ENCODE results near the gene CLDN34. TPM values are rescaled to one million over a fixed set of nuclear protein-coding genes. Genes with fewer than 3 reads are reported as not detected.

CLDN34 gene
- polyA plus RNA-seq, 1 of the 3 experiments (the other 2 are of a cell fraction), result not detected

- Histone ChIP-seq H3K36me3 (replicated peaks in 1 of 2; ENCODE audit: control insufficient read depth in 1 of 2, insufficient read depth in 2 of 2, low read length in 1 of 2) (no peaks in the 10 kb centered on the region), H3K4me1 (ENCODE audit: control insufficient read depth in 1 of 2, insufficient read depth in 2 of 2, low read depth in 1 of 2, low read length in 1 of 2) (no peaks in the 10 kb centered on the region), H3K27ac (ENCODE audit: low read depth in 2 of 2, low read length in 1 of 2) (no peak overlapping the region), H3K4me2 (no peak overlapping the region), H3K4me3 (ENCODE audit: low read depth in 2 of 2, low read length in 1 of 2) (no peak overlapping the region), H3K9ac (no peak overlapping the region), H4K20me1 (ENCODE audit: insufficient read depth) (no peaks in the 10 kb centered on the region), H2AFZ (ENCODE audit: low read depth) (no peak overlapping the region), H3K9me3 (no peaks in the 10 kb centered on the region), H3K9me2 (no peaks in the 10 kb centered on the region), H3F3A (replicated peaks; ENCODE audit: insufficient read depth) (no peaks in the 10 kb centered on the region), H3K79me2 (ENCODE audit: insufficient read depth) (no peaks in the 10 kb centered on the region), H3K27me3 (ENCODE audit: insufficient read depth) (no peaks in the 10 kb centered on the region; the same call in 1 of the 2 replicates)
- ChIA-PET CTCF (interaction anchor here (1.7 kb wide), 1 partner anchor 122 kb away, joined by 7 read pairs; no protein-coding TSS in a partner anchor), POLR2A (no interaction called here)
- DNase-seq, result no peak
- TF ChIP-seq YY1 (IDR thresholded peaks at IDR 0.05; ENCODE audit: low read depth) (no peak), FOXJ3 (CRISPR knock-in tag; IDR thresholded peaks at IDR 0.05) (no peak)
- WGBS (ENCODE audit: low lambda C conversion rate), result 35% methylated on average over 8 of the region's 8 CpGs
These were observed 30.4 kb downstream of the CLDN34 start for GRCh38 chrX:9997524-9997923.

- Histone ChIP-seq H3K9me3 (no peaks in the 10 kb centered on the region), H3K4me1 (ENCODE audit: control insufficient read depth in 1 of 2, insufficient read depth in 2 of 2, low read depth in 1 of 2, low read length in 1 of 2) (no peaks in the 10 kb centered on the region; a peak in 1 of 4 replicates), H3K4me2 (no peak overlapping the region), H3F3A (replicated peaks; ENCODE audit: insufficient read depth) (peaks cover 8% of the 10 kb centered on the region), H3K79me2 (ENCODE audit: insufficient read depth) (no peaks in the 10 kb centered on the region), H4K20me1 (ENCODE audit: insufficient read depth) (no peaks in the 10 kb centered on the region), H3K9me2 (no peaks in the 10 kb centered on the region), H3K27me3 (ENCODE audit: insufficient read depth) (no peaks in the 10 kb centered on the region), H3K9ac (no peak overlapping the region), H2AFZ (ENCODE audit: low read depth) (no peak overlapping the region), H3K4me3 (ENCODE audit: low read depth in 2 of 2, low read length in 1 of 2) (no peak overlapping the region), H3K36me3 (replicated peaks in 1 of 2; ENCODE audit: control insufficient read depth in 1 of 2, insufficient read depth in 2 of 2, low read length in 1 of 2) (no peaks in the 10 kb centered on the region), H3K27ac (ENCODE audit: low read depth in 2 of 2, low read length in 1 of 2) (no peak overlapping the region)
- WGBS (ENCODE audit: low lambda C conversion rate), result 21% methylated on average over 3 of the region's 3 CpGs
- ChIA-PET CTCF (interaction anchor here (0.8 to 1.1 kb wide), 2 partner anchors 10 to 118 kb away, joined by 3 to 4 read pairs; no protein-coding TSS in a partner anchor), POLR2A (no interaction called here)
- no peak for DNase-seq
- TF ChIP-seq, protein P1, sequence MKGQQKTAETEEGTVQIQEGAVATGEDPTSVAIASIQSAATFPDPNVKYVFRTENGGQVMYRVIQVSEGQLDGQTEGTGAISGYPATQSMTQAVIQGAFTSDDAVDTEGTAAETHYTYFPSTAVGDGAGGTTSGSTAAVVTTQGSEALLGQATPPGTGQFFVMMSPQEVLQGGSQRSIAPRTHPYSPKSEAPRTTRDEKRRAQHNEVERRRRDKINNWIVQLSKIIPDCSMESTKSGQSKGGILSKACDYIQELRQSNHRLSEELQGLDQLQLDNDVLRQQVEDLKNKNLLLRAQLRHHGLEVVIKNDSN (IDR thresholded peaks at IDR 0.05; ENCODE audit: borderline replicate concordance, low read depth), result no peak
- TF ChIP-seq PBX3 (IDR thresholded peaks at IDR 0.05) (peak; percentile 71), NRF1 (IDR thresholded peaks at IDR 0.05; ENCODE audit: low read depth, low read length) (no peak), NFIC (IDR thresholded peaks at IDR 0.05; ENCODE audit: borderline replicate concordance) (peak; percentile 71), TCF12 (IDR thresholded peaks at IDR 0.05) (peak; percentile 83), EZH2phosphoT487 (IDR thresholded peaks at IDR 0.05; ENCODE audit: borderline replicate concordance, low read depth) (no peak), POLR2AphosphoS5 (IDR thresholded peaks at IDR 0.05; ENCODE audit: low read depth, low read length) (peak; percentile 21; the same call in 1 of the 2 replicates), CHD2 (IDR thresholded peaks at IDR 0.05; ENCODE audit: low read length, partially characterized antibody) (no peak), MXI1 (IDR thresholded peaks at IDR 0.05; ENCODE audit: low read depth, low read length) (no peak), MEF2A (IDR thresholded peaks at IDR 0.05; ENCODE audit: borderline replicate concordance, low read depth) (peak; percentile 46; the same call in 1 of the 2 replicates), YY1 (IDR thresholded peaks at IDR 0.05; ENCODE audit: low read depth) (no peak), TEAD4 (IDR thresholded peaks at IDR 0.05; ENCODE audit: borderline replicate concordance, insufficient read depth) (peak; percentile 16; the same call in 1 of the 2 replicates), EP300 (IDR thresholded peaks at IDR 0.05; ENCODE audit: borderline replicate concordance in 1 of 2, low read depth in 1 of 2, low read length in 1 of 2) (peak in 1 of 2 experiments; percentile 46; a peak in 1 of 4 replicates), JUND (IDR thresholded peaks at IDR 0.05) (peak; percentile 37; the same call in 1 of the 2 replicates), SMC3 (IDR thresholded peaks at IDR 0.05; ENCODE audit: low read depth, low read length) (no peak), RCOR1 (IDR thresholded peaks at IDR 0.05; ENCODE audit: low read length) (no peak), FOXJ3 (CRISPR knock-in tag; IDR thresholded peaks at IDR 0.05) (no peak)
- TF ChIP-seq, protein P2, sequence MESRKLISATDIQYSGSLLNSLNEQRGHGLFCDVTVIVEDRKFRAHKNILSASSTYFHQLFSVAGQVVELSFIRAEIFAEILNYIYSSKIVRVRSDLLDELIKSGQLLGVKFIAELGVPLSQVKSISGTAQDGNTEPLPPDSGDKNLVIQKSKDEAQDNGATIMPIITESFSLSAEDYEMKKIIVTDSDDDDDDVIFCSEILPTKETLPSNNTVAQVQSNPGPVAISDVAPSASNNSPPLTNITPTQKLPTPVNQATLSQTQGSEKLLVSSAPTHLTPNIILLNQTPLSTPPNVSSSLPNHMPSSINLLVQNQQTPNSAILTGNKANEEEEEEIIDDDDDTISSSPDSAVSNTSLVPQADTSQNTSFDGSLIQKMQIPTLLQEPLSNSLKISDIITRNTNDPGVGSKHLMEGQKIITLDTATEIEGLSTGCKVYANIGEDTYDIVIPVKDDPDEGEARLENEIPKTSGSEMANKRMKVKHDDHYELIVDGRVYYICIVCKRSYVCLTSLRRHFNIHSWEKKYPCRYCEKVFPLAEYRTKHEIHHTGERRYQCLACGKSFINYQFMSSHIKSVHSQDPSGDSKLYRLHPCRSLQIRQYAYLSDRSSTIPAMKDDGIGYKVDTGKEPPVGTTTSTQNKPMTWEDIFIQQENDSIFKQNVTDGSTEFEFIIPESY (IDR thresholded peaks at IDR 0.05; ENCODE audit: borderline replicate concordance, low read depth), result 0 out of 2 replicates have a peak, but pooled peaks have one; percentile 17
These were observed 34.3 kb downstream of the CLDN34 start for GRCh38 chrX:10001496-10001895.

Measured in SK-N-SH (cell line).